NOMO-1 (cell line): Measurements from ENCODE around the gene FHOD3.

Source experiments
- DNase-seq, 2 experiments: peaks; one replicate each; lab custom pipeline; 2025; ENCODE audit not compliant: unreplicated experiment in 2 of 2; lab: John Stamatoyannopoulos, UW

The FHOD3 gene

GRCh38 chr18:36321658-36322407 is 24.3 kb downstream of the FHOD3 start:
- no peak for DNase-seq

GRCh38 chr18:36322408-36322728 is 24.9 kb downstream of the FHOD3 start:
- DNase-seq: no peak

- DNase-seq: no peak
Measured at GRCh38 chr18:36322734-36323133, 25.2 kb downstream of the FHOD3 start.

- no peak for DNase-seq
Measured at GRCh38 chr18:36323421-36323820, 25.9 kb downstream of the FHOD3 start.

GRCh38 chr18:36325846-36326245 is 28.3 kb downstream of the FHOD3 start:
- DNase-seq: no peak

GRCh38 chr18:36326771-36327170 is 29.3 kb downstream of the FHOD3 start:
- DNase-seq: no peak

- DNase-seq: no peak
Measured at GRCh38 chr18:36327352-36328316, 30.1 kb downstream of the FHOD3 start.

- no peak for DNase-seq
Measured at GRCh38 chr18:36328385-36328858, 30.9 kb downstream of the FHOD3 start.

GRCh38 chr18:36328916-36329315 is 31.4 kb downstream of the FHOD3 start:
- DNase-seq: no peak

- no peak for DNase-seq
Measured at GRCh38 chr18:36329684-36330434, 32.3 kb downstream of the FHOD3 start.

- no peak for DNase-seq
Measured at GRCh38 chr18:36330435-36331052, 33.0 kb downstream of the FHOD3 start.

- no peak for DNase-seq
Measured at GRCh38 chr18:36331521-36331971, 34.0 kb downstream of the FHOD3 start.

GRCh38 chr18:36333414-36333813 is 35.9 kb downstream of the FHOD3 start:
- DNase-seq: no peak

- no peak for DNase-seq
Measured at GRCh38 chr18:36334798-36335197, 37.3 kb downstream of the FHOD3 start.

- no peak for DNase-seq
Measured at GRCh38 chr18:36335476-36336279, 38.2 kb downstream of the FHOD3 start.

- DNase-seq: no peak
Measured at GRCh38 chr18:36337679-36338402, 40.3 kb downstream of the FHOD3 start.

- DNase-seq: no peak
Measured at GRCh38 chr18:36338403-36338933, 41.0 kb downstream of the FHOD3 start.

- DNase-seq: no peak
Measured at GRCh38 chr18:36340246-36340645, 42.7 kb downstream of the FHOD3 start.

GRCh38 chr18:36341944-36342343 is 44.4 kb downstream of the FHOD3 start:
- no peak for DNase-seq
